H1 (cell line): Measurements from ENCODE around the gene SLC13A3. TPM values are rescaled to one million over a fixed set of nuclear protein-coding genes. Genes with fewer than 3 reads are reported as not detected.

Experiments
- BACH1 ChIP-seq: IDR thresholded peaks from 2 replicates; pipeline ENCODE4 v1.6.1; 2012; ENCODE audit warnings: low read length, improper control_type of control experiment
- CHD2 ChIP-seq: IDR thresholded peaks from 2 replicates; pipeline ENCODE4 v1.6.1; 2012; ENCODE audit warnings: low read length, improper control_type of control experiment
- GTF2F1 ChIP-seq: IDR thresholded peaks from 2 replicates; pipeline ENCODE4 v1.6.1; 2012; ENCODE audit warnings: low read depth, low read length, improper control_type of control experiment, borderline replicate concordance
- KDM4A ChIP-seq: IDR thresholded peaks from one replicate; pipeline ENCODE4 v1.7.1; 2012; ENCODE audit warnings: low read depth, mild to moderate bottlenecking, moderate library complexity, low read length, inconsistent platforms; ENCODE audit not compliant: severe bottlenecking
- NANOG ChIP-seq: IDR thresholded peaks from 2 replicates; pipeline ENCODE4 v1.6.1; 2011; ENCODE audit warnings: low read length, low read depth, mild to moderate bottlenecking, inconsistent platforms; ENCODE audit not compliant: insufficient read depth, poor library complexity, severe bottlenecking
- RXRA ChIP-seq: IDR thresholded peaks from 2 replicates; pipeline ENCODE4 v1.6.1; 2011; ENCODE audit warnings: low read depth, mild to moderate bottlenecking, low read length, moderate library complexity; ENCODE audit not compliant: insufficient read depth
- polyA plus RNA-seq, 7 experiments: library from polyadenylated mRNA; depleted of rRNA in 3 of 7; stranded (reverse) in 5 of 7; unstranded in 2 of 7; fragments of >200 nt in 5 of 7; fragments of 200-250 nt in 2 of 7; gene quantifications; 1 replicate in 5 of 7; 2 replicates in 1 of 7; 4 replicates in 1 of 7; pipeline versions ENCODE4 v1.2.1 to v1.2.3, GENCODE V29; 2011 to 2013; ENCODE audit warnings: missing spikeins in 2 of 7, mixed read lengths in 2 of 7
- total RNA-seq: library from RNA; stranded (reverse); fragmentation: NEBNext Ultra II Directional; extraction: Animal tissue kit (Norgen Biotek cat#: 25700); gene quantifications from 2 replicates; pipeline ENCODE4 v1.2.1, GENCODE V29; 2021
- TF ChIP-seq, protein P1 (sequence below): fragments of 300-600 bp; sonication (generic); IDR thresholded peaks from 2 replicates; pipeline ENCODE4 v1.7.1; 2012; ENCODE audit warnings: low read length, moderate library complexity, mild to moderate bottlenecking, inconsistent platforms; ENCODE audit not compliant: insufficient replicate concordance

SLC13A3 gene
- total and polyA plus RNA-seq, 2 of the 8 experiments (the other 6 are each of a cell fraction or from before 2014, with no cell fraction given): 9.4 to 12.6 TPM

DNA sequence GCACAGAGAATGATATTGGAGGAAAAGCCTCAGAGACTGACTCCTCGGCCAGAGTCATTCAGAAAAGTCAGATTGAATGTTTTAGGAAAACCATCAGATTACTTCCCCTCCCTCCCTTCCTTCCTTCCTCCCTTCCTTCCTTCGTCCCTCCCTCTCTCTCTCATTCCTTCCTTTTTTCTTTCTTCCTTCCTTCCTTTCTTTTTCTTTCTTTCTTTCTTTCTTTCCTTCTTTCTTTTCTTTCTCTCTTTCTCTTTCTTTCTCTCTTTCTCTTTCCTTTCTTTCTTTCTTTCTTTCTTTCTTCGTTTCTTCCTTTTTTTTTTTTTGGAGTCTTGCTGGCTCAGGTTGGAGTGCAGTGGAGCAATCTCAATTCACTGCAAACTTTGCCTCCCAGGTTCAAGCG is 108.2 kb downstream of the SLC13A3 start (continued):
- TF ChIP-seq, protein P1, sequence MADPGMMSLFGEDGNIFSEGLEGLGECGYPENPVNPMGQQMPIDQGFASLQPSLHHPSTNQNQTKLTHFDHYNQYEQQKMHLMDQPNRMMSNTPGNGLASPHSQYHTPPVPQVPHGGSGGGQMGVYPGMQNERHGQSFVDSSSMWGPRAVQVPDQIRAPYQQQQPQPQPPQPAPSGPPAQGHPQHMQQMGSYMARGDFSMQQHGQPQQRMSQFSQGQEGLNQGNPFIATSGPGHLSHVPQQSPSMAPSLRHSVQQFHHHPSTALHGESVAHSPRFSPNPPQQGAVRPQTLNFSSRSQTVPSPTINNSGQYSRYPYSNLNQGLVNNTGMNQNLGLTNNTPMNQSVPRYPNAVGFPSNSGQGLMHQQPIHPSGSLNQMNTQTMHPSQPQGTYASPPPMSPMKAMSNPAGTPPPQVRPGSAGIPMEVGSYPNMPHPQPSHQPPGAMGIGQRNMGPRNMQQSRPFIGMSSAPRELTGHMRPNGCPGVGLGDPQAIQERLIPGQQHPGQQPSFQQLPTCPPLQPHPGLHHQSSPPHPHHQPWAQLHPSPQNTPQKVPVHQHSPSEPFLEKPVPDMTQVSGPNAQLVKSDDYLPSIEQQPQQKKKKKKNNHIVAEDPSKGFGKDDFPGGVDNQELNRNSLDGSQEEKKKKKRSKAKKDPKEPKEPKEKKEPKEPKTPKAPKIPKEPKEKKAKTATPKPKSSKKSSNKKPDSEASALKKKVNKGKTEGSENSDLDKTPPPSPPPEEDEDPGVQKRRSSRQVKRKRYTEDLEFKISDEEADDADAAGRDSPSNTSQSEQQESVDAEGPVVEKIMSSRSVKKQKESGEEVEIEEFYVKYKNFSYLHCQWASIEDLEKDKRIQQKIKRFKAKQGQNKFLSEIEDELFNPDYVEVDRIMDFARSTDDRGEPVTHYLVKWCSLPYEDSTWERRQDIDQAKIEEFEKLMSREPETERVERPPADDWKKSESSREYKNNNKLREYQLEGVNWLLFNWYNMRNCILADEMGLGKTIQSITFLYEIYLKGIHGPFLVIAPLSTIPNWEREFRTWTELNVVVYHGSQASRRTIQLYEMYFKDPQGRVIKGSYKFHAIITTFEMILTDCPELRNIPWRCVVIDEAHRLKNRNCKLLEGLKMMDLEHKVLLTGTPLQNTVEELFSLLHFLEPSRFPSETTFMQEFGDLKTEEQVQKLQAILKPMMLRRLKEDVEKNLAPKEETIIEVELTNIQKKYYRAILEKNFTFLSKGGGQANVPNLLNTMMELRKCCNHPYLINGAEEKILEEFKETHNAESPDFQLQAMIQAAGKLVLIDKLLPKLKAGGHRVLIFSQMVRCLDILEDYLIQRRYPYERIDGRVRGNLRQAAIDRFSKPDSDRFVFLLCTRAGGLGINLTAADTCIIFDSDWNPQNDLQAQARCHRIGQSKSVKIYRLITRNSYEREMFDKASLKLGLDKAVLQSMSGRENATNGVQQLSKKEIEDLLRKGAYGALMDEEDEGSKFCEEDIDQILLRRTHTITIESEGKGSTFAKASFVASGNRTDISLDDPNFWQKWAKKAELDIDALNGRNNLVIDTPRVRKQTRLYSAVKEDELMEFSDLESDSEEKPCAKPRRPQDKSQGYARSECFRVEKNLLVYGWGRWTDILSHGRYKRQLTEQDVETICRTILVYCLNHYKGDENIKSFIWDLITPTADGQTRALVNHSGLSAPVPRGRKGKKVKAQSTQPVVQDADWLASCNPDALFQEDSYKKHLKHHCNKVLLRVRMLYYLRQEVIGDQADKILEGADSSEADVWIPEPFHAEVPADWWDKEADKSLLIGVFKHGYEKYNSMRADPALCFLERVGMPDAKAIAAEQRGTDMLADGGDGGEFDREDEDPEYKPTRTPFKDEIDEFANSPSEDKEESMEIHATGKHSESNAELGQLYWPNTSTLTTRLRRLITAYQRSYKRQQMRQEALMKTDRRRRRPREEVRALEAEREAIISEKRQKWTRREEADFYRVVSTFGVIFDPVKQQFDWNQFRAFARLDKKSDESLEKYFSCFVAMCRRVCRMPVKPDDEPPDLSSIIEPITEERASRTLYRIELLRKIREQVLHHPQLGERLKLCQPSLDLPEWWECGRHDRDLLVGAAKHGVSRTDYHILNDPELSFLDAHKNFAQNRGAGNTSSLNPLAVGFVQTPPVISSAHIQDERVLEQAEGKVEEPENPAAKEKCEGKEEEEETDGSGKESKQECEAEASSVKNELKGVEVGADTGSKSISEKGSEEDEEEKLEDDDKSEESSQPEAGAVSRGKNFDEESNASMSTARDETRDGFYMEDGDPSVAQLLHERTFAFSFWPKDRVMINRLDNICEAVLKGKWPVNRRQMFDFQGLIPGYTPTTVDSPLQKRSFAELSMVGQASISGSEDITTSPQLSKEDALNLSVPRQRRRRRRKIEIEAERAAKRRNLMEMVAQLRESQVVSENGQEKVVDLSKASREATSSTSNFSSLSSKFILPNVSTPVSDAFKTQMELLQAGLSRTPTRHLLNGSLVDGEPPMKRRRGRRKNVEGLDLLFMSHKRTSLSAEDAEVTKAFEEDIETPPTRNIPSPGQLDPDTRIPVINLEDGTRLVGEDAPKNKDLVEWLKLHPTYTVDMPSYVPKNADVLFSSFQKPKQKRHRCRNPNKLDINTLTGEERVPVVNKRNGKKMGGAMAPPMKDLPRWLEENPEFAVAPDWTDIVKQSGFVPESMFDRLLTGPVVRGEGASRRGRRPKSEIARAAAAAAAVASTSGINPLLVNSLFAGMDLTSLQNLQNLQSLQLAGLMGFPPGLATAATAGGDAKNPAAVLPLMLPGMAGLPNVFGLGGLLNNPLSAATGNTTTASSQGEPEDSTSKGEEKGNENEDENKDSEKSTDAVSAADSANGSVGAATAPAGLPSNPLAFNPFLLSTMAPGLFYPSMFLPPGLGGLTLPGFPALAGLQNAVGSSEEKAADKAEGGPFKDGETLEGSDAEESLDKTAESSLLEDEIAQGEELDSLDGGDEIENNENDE: no peak
- TF ChIP-seq GTF2F1 (no peak), CHD2 (no peak), BACH1 (no peak), KDM4A (no peak), RXRA (no peak), NANOG (no peak)
